MCF 10A (cell line): ENCODE results near the gene NKX2-2. TPM values are rescaled to one million over a fixed set of nuclear protein-coding genes. Genes with fewer than 3 reads are reported as not detected.

Experiments
- Bru-seq: library from RNA; stranded (reverse); fragments of 400-500 nt; gene quantifications from one replicate; lab custom pipeline; 2021; lab: Mats Ljungman, UMichigan
- BruChase-seq, 2 experiments: library from RNA; stranded (reverse); fragments of 400-500 nt; gene quantifications; one replicate each; lab custom pipeline; 2021; lab: Mats Ljungman, UMichigan
- BruUV-seq: library from RNA; stranded (reverse); fragments of 400-500 nt; replicated peaks from 2 replicates; lab custom pipeline; 2021; lab: Mats Ljungman, UMichigan
- CTCF ChIA-PET: fragments of 300-600 bp; sonication (Branson Sonifier 250); formaldehyde crosslinking; extraction: SDS; loops from one replicate; lab custom pipeline; 2021; ENCODE audit warnings: antibody characterized with exemption, inconsistent platforms; lab: Yijun Ruan, JAX
- POLR2A ChIA-PET: fragments of 300-600, 350-650 bp; sonication (Branson Sonifier 250); formaldehyde crosslinking; extraction: SDS; loops from one replicate; lab custom pipeline; 2020; ENCODE audit warnings: antibody characterized with exemption, inconsistent platforms; lab: Yijun Ruan, JAX
- DNase-seq: peaks from one replicate; pipeline ENCODE4 v3.0.0-alpha.2; 2018; ENCODE audit not compliant: unreplicated experiment
- H3K27ac Mint-ChIP-seq: one replicate; pipeline ENCODE4 v1.8.0; 2022; ENCODE audit warnings: mild to moderate bottlenecking, low read depth, mixed read lengths; ENCODE audit not compliant: unreplicated experiment
- H3K27me3 Mint-ChIP-seq: one replicate; pipeline ENCODE4 v1.8.0; 2022; ENCODE audit warnings: mixed read lengths; ENCODE audit not compliant: insufficient read depth, unreplicated experiment
- H3K36me3 Mint-ChIP-seq: one replicate; pipeline ENCODE4 v1.8.0; 2022; ENCODE audit warnings: mild to moderate bottlenecking, moderate library complexity, mixed read lengths; ENCODE audit not compliant: insufficient read depth, unreplicated experiment
- H3K4me1 Mint-ChIP-seq: one replicate; pipeline ENCODE4 v1.8.0; 2022; ENCODE audit warnings: mixed read lengths; ENCODE audit not compliant: insufficient read depth, unreplicated experiment
- H3K4me3 Mint-ChIP-seq: one replicate; pipeline ENCODE4 v1.8.0; 2022; ENCODE audit warnings: mild to moderate bottlenecking, moderate library complexity, mixed read lengths; ENCODE audit not compliant: unreplicated experiment
- H3K9me3 Mint-ChIP-seq: one replicate; pipeline ENCODE4 v1.8.0; 2022; ENCODE audit warnings: mixed read lengths; ENCODE audit not compliant: unreplicated experiment
- CTCF ChIP-seq: fragments of 200-600 bp; IDR thresholded peaks from one replicate; pipeline ENCODE4 v1.8.0; 2022; ENCODE audit warnings: antibody characterized with exemption, mild to moderate bottlenecking; ENCODE audit not compliant: unreplicated experiment
- intact Hi-C: fragments of 100-400 bp; cut with micrococcal nuclease; formaldehyde crosslinking; loops from 2 replicates; pipeline ENCODE4 v1.14.1; 2022
- long read RNA-seq: library from polyadenylated mRNA; stranded (forward); transcript quantifications from one replicate; pipeline ENCODE4 v2.0.0, GENCODE V29; 2022
- total RNA-seq: library from RNA; stranded (reverse); gene quantifications from 2 replicates; pipeline ENCODE4 v1.2.3, GENCODE V29; 2022

NKX2-2 gene
- total RNA-seq, result not detected in 2 replicates
- Bru-seq, nascent RNA, result not detected
- BruChase-seq, experiment 1, labeled RNA remaining after a 6-hour chase, result not detected
- BruChase-seq, experiment 2, labeled RNA remaining after a 2-hour chase, result not detected
- long read RNA-seq, result 0 reads

- no peaks in the 10 kb centered on the region for H3K9me3 Mint-ChIP-seq
- no peak for DNase-seq
- H3K4me3 Mint-ChIP-seq, result no peak within 1 kb of the TSS
- peaks cover 5% of the 10 kb centered on the region for H3K4me1 Mint-ChIP-seq
- ChIA-PET CTCF (interaction anchor here (0.9 to 2.6 kb wide), 4 partner anchors 9 to 637 kb away, joined by 4 to 6 read pairs (median 5); no protein-coding TSS in a partner anchor), POLR2A (no interaction called here)
- TF ChIP-seq CTCF, result no peak
- H3K27ac Mint-ChIP-seq, result no peak within 1 kb of the TSS
- H3K27me3 Mint-ChIP-seq, result peaks cover 36% of the 10 kb centered on the region
- H3K36me3 Mint-ChIP-seq, result no peaks in the 10 kb centered on the region
- BruUV-seq, result no TSS peak
- intact Hi-C loops, result no loop called here
Observed at GRCh38 chr20:21513881-21514540, at the start of gene NKX2-2. Gene NKX2-2 (minus strand): TSS chr20:21514064. CDS start chr20:21513669, 395 bp downstream.

- TF ChIP-seq CTCF, result no peak
- no TSS peak for BruUV-seq
- no peaks in the 10 kb centered on the region for H3K9me3 Mint-ChIP-seq
- peaks cover 51% of the 10 kb centered on the region for H3K27me3 Mint-ChIP-seq
- ChIA-PET POLR2A (interaction anchor here (0.6 kb wide), 1 partner anchor 25 kb away, joined by 3 read pairs; no protein-coding TSS in a partner anchor), CTCF (interaction anchor here (0.6 to 3.3 kb wide), 10 partner anchors 9 to 703 kb away, joined by 4 to 48 read pairs (median 6); no protein-coding TSS in a partner anchor)
- peaks cover 6% of the 10 kb centered on the region for H3K36me3 Mint-ChIP-seq
- intact Hi-C loops, result no loop called here
- no peak for DNase-seq
- H3K27ac Mint-ChIP-seq, result no peak overlapping the region
- no peak overlapping the region for H3K4me3 Mint-ChIP-seq
- no peaks in the 10 kb centered on the region for H3K4me1 Mint-ChIP-seq
Observed at GRCh38 chr20:21562656-21563055, 48.8 kb upstream of the NKX2-2 start.

GRCh38 chr20:21559305-21559704 lies 45.4 kb upstream of the NKX2-2 start:
- Mint-ChIP-seq H3K27me3 (peaks cover 52% of the 10 kb centered on the region), H3K4me3 (no peak overlapping the region), H3K4me1 (peaks cover 4% of the 10 kb centered on the region), H3K9me3 (no peaks in the 10 kb centered on the region), H3K36me3 (peaks cover 6% of the 10 kb centered on the region), H3K27ac (no peak overlapping the region)
- no TSS peak for BruUV-seq
- ChIA-PET POLR2A (no interaction called here), CTCF (interaction anchor here (0.8 to 9.5 kb wide), 3 partner anchors 11 to 64 kb away, joined by 3 to 99 read pairs (median 3); no protein-coding TSS in a partner anchor)
- DNase-seq, result no peak
- intact Hi-C loops, result no loop called here
- TF ChIP-seq CTCF, result no peak
